Activated naive CD4-positive, alpha-beta T cell treated with anti-CD3 and anti-CD28 coated beads, Interleukin-2, amount 10 ng/mL, durations not matched to agents 7 days and 5 days (primary cell): Measurements from ENCODE around the gene PPAN.

ENCODE experiments used
- CTCF ChIA-PET: fragments of 350-600 bp; sonication (Branson Sonifier 250); formaldehyde crosslinking; loops from one replicate; lab custom pipeline; 2021; ENCODE audit warnings: antibody characterized with exemption; lab: Charles Lee
- DNase-seq: peaks from one replicate; pipeline ENCODE4 v3.0.0-alpha.2; 2020
- H3K27ac Mint-ChIP-seq: one replicate; pipeline ENCODE4 v1.8.0; 2021; ENCODE audit warnings: mild to moderate bottlenecking, moderate library complexity, mixed read lengths
- H3K27me3 Mint-ChIP-seq: one replicate; pipeline ENCODE4 v1.8.0; 2021; ENCODE audit warnings: mild to moderate bottlenecking, mixed read lengths
- H3K36me3 Mint-ChIP-seq: one replicate; pipeline ENCODE4 v1.8.0; 2021; ENCODE audit warnings: mixed read lengths
- H3K4me1 Mint-ChIP-seq: one replicate; pipeline ENCODE4 v1.8.0; 2021; ENCODE audit warnings: mixed read lengths
- H3K4me3 Mint-ChIP-seq: one replicate; pipeline ENCODE4 v1.8.0; 2021; ENCODE audit warnings: mild to moderate bottlenecking, moderate library complexity, mixed read lengths
- H3K9me3 Mint-ChIP-seq: one replicate; pipeline ENCODE4 v1.8.0; 2021; ENCODE audit warnings: mixed read lengths

The PPAN gene

GRCh38 chr19:10113964-10114650 lies 7.9 kb downstream of the PPAN start:
- H3K27me3 Mint-ChIP-seq: no peaks in the 10 kb centered on the region
- no peaks in the 10 kb centered on the region for H3K9me3 Mint-ChIP-seq
- no peak overlapping the region for H3K4me3 Mint-ChIP-seq
- no peak for DNase-seq
- H3K4me1 Mint-ChIP-seq: peaks cover 53% of the 10 kb centered on the region
- H3K36me3 Mint-ChIP-seq: peaks cover 55% of the 10 kb centered on the region
- CTCF ChIA-PET: interaction anchor here (0.8 to 5.1 kb wide), 5 partner anchors 11 to 136 kb away, joined by 3 to 51 read pairs (median 5); partner anchors contain the start of gene ANGPTL6
- no peak overlapping the region for H3K27ac Mint-ChIP-seq

DNA sequence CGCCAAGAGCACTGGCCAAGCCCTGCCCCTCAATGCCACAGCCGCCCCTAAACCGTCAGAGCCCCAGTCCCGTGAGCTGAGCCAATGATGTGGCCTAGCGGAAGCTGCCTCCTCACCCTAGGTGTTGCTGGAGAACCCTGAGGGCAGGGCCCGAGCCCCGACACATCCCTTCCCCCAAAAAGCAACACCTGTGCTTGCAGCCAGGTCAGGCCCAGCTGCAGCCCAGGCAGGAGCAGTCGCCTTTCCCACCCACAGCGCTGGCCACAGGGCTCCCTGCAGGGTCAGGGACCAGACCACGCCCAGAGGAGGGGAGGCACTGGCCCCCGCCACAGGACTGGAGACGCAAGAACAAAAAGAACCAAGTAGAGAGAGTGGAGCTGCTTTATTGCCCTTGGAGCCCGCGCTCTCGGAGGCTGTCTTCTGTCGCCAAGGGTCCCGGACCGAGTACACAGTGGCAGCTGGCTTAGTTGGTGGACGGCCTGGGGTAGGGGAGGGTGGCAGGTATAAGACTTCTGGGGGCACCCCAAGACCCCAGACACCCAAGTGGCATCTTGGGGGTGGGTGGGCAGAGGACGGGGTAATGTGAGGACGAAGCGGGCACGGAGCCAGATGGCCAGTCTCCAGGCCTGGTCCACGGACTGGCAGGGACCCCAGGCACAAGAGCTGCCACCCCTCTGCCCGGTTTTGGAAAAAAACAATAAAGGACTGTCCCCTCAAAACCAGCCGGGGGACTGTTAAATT lies 8.7 kb downstream of the PPAN start:
- H3K36me3 Mint-ChIP-seq: peaks cover 48% of the 10 kb centered on the region
- H3K4me3 Mint-ChIP-seq: no peak overlapping the region
- no peak overlapping the region for H3K27ac Mint-ChIP-seq
- peaks cover 50% of the 10 kb centered on the region for H3K4me1 Mint-ChIP-seq
- CTCF ChIA-PET: interaction anchor here (1.2 to 5.1 kb wide), 3 partner anchors 12 to 19 kb away, joined by 5 to 51 read pairs (median 5); partner anchors contain the start of gene ANGPTL6
- no peak for DNase-seq
- no peaks in the 10 kb centered on the region for H3K9me3 Mint-ChIP-seq
- H3K27me3 Mint-ChIP-seq: no peaks in the 10 kb centered on the region

DNA sequence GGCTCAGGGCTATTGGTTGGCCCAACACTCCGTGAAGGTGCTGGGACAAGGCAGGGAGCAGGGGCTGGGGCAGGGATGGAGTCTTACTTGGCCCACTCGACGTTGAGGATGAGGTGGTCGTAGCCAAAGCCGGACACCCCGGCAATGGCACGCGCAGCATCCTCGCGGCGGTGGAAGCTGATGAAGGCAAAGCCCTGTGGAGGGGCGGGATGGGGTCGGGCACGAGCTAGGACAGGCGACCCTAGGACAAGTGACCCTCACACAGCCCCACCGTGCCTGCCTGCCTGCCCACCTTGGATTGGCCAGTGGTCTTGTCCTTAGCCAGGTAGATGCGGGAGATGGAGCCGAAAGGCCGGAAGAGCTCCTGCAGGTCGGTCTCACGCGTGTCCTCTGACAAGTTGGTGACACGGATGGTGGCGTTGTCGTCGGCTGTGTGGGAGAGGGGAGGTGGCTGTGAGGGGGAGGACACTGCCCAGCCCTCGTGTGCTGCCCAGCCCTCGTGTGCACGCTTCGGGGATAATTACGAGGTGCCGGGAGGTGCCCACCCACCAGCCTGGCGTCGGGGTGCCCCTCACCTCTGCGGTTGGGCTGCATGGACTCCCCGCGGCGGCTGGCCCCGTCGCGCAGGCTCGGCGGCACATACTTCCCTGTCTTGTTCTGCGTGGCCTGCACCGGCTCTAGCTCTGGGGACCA lies 9.4 kb downstream of the PPAN start:
- Mint-ChIP-seq H3K9me3 (no peaks in the 10 kb centered on the region), H3K4me3 (peak overlapping the region; percentile 7), H3K4me1 (peaks cover 48% of the 10 kb centered on the region), H3K36me3 (peaks cover 43% of the 10 kb centered on the region), H3K27me3 (no peaks in the 10 kb centered on the region), H3K27ac (peak overlapping the region; percentile 55)
- no peak for DNase-seq
- CTCF ChIA-PET: interaction anchor here (5.1 kb wide), 1 partner anchor 16 kb away, joined by 51 read pairs; no protein-coding TSS in a partner anchor

DNA sequence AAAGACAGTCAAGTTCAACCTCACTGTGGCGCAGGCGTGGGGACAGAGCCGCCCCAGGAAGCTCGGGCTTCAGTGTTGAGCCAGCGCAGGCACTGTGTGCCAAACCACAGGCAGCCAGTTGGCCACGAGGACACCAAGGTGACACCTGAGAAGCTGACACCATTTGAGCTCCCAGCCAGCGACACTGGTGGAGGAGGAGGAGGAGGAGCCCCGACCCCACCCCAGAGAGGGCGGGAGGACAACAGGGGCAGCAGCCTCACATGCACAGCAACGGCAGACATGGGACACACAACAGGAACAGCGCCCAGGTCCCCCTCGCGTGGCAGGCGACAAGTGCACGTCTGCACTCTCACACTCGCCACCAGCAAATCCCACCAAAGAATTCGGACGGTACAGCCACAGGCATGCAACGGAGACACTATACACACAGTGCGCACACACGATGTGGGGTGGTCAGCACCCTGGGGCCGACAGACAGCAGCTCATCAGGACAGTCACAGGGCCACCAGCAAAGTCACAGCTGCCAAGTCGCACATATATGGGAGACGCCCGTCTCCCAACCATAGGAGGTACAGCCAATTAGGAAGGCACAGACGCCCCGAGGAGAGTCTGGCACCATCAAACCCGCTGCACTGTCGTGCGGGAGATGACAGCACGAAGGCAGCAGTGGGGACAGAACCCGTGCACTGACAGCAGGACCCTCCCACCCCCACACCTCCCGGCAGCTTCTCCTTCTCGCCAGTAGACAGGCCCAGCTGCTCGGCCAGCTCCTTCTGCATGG lies 10.1 kb downstream of the PPAN start:
- H3K4me1 Mint-ChIP-seq: peaks cover 45% of the 10 kb centered on the region

GRCh38 chr19:10116866-10117616 lies 10.9 kb downstream of the PPAN start:
- Mint-ChIP-seq H3K4me3 (peak overlapping the region; percentile 18), H3K4me1 (peaks cover 37% of the 10 kb centered on the region), H3K9me3 (no peaks in the 10 kb centered on the region), H3K36me3 (peaks cover 35% of the 10 kb centered on the region), H3K27ac (no peak overlapping the region), H3K27me3 (no peaks in the 10 kb centered on the region)
- no peak for DNase-seq
- CTCF ChIA-PET: interaction anchor here (0.6 to 1.6 kb wide), 3 partner anchors 11 to 257 kb away, joined by 3 to 8 read pairs (median 3); partner anchors contain the start of gene PPAN

More for the DNA sequence above, 10.1 kb downstream of the PPAN start:
- DNase-seq: no peak
- Mint-ChIP-seq H3K4me3 (no peak overlapping the region), H3K27ac (peak overlapping the region; percentile 55), H3K27me3 (no peaks in the 10 kb centered on the region), H3K9me3 (no peaks in the 10 kb centered on the region), H3K36me3 (peaks cover 40% of the 10 kb centered on the region)
- CTCF ChIA-PET: interaction anchor here (0.9 to 5.1 kb wide), 2 partner anchors 10 to 17 kb away, joined by 3 to 51 read pairs; partner anchors contain the start of gene PPAN

- Mint-ChIP-seq H3K36me3 (peaks cover 30% of the 10 kb centered on the region), H3K27ac (peak overlapping the region; percentile 89), H3K9me3 (no peaks in the 10 kb centered on the region), H3K4me1 (peaks cover 24% of the 10 kb centered on the region), H3K27me3 (no peaks in the 10 kb centered on the region), H3K4me3 (peak overlapping the region; percentile 94)
- no peak for DNase-seq
- CTCF ChIA-PET: interaction anchor here (1.3 kb wide), 1 partner anchor 131 kb away, joined by 3 read pairs; no protein-coding TSS in a partner anchor
Observed at GRCh38 chr19:10118960-10119359, 12.8 kb downstream of the PPAN start.

- peaks cover 23% of the 10 kb centered on the region for H3K36me3 Mint-ChIP-seq
- H3K9me3 Mint-ChIP-seq: no peaks in the 10 kb centered on the region
- DNase-seq: no peak
- no peak overlapping the region for H3K27ac Mint-ChIP-seq
- H3K27me3 Mint-ChIP-seq: no peaks in the 10 kb centered on the region
- CTCF ChIA-PET: interaction anchor here (1.0 to 1.1 kb wide), 2 partner anchors 14 to 24 kb away, joined by 3 to 4 read pairs; partner anchors contain the start of gene PPAN
- H3K4me1 Mint-ChIP-seq: peaks cover 26% of the 10 kb centered on the region
- no peak overlapping the region for H3K4me3 Mint-ChIP-seq
Observed at GRCh38 chr19:10120538-10121189, 14.5 kb downstream of the PPAN start.

GRCh38 chr19:10122045-10122444 lies 15.9 kb downstream of the PPAN start:
- H3K36me3 Mint-ChIP-seq: peaks cover 14% of the 10 kb centered on the region
- CTCF ChIA-PET: no interaction called here

DNA sequence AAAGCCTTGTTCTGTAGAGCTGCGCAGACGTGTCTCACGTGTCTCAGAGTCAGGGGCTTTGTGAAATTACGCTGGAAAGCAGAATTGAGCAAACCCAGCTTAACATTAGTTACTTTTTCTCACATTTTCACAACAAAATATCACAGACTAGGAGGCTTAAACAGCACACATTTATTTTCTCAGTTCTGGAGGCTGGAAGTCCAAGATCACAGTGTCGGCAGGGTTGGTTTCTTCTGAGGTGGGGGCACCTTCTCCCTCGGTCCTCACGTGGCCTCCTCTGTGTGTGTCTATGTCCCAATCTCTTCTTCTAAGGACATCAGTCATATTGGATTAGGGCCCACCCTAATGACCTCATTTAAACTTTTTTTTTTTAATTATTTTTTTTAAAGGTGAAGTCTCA lies 18.3 kb downstream of the PPAN start:
- CTCF ChIA-PET: no interaction called here
- no peak for DNase-seq
- Mint-ChIP-seq H3K9me3 (no peaks in the 10 kb centered on the region), H3K4me3 (no peak overlapping the region), H3K36me3 (peaks cover 10% of the 10 kb centered on the region), H3K27ac (peak overlapping the region; percentile 12), H3K4me1 (peaks cover 10% of the 10 kb centered on the region), H3K27me3 (no peaks in the 10 kb centered on the region)

More at GRCh38 chr19:10122045-10122444, 15.9 kb downstream of the PPAN start:
- H3K4me1 Mint-ChIP-seq: peaks cover 21% of the 10 kb centered on the region
- H3K9me3 Mint-ChIP-seq: no peaks in the 10 kb centered on the region
- H3K27ac Mint-ChIP-seq: no peak overlapping the region
- H3K4me3 Mint-ChIP-seq: no peak overlapping the region
- no peaks in the 10 kb centered on the region for H3K27me3 Mint-ChIP-seq
- no peak for DNase-seq

DNA sequence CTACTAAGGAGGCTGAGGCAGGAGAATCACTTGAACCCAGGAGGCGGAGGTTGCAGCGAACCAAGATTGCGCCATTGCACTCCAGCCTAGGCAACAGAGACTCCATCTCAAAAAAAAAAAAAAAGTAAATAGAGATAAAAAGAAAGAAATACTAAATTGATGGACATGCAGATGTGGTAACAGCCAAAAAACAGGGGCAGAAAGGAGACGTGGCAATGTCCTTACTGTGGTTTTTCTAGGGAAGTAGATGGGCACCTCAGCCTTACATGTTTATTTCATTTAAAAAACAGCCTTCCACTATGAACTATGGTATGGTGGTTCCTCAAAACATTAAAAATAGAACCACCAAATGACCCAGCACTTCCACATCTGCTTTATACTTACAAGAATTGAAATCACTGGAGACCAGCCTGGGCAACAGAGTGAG lies 20.1 kb downstream of the PPAN start:
- CTCF ChIA-PET: no interaction called here
- Mint-ChIP-seq H3K4me3 (no peak overlapping the region), H3K4me1 (peaks cover 2% of the 10 kb centered on the region), H3K27ac (no peak overlapping the region), H3K9me3 (no peaks in the 10 kb centered on the region), H3K27me3 (no peaks in the 10 kb centered on the region), H3K36me3 (peaks cover 14% of the 10 kb centered on the region)
- no peak for DNase-seq

DNA sequence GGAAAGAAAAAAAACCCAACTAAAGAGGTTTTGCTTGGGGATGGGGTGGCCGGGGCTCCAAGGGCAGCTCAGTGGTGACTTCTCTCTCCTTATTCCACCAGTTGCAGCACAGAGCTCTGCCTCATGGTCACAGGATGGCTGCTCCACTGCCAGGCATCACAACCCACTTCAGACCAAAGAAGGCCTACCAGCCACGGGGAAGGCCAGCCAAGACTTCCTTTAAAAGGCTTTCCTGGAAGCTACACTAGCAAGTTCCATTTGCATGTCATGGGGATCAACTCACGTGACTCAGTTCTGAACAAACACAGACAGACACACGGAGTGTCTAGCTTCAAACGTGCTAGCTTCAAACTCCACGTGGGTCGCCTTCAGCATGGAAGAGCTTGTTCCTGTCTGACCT lies 26.7 kb downstream of the PPAN start:
- Mint-ChIP-seq H3K27me3 (no peaks in the 10 kb centered on the region), H3K4me3 (no peak overlapping the region), H3K36me3 (peaks cover 33% of the 10 kb centered on the region), H3K4me1 (peaks cover 4% of the 10 kb centered on the region), H3K27ac (no peak overlapping the region), H3K9me3 (no peaks in the 10 kb centered on the region)
- no peak for DNase-seq
- CTCF ChIA-PET: no interaction called here

DNA sequence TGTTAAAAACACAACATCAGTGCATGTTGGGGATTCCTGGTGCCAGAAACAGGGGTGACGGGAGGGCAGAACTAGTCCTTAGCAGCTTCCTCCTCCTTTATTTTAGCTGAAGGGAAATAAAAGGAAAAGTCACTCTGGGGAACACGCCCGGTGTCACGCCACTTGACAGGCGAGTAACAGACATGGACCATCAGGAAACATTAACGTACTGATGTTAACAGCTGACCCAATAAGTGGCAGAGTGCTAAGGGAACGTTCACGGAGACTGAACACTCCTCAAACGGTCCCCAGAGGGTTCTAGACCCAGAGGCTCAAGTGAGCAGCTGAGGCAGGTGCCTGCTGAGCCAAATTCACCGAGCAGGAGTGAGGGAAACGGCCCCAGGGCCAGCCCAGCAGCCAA lies 27.4 kb downstream of the PPAN start:
- DNase-seq: no peak
- Mint-ChIP-seq H3K36me3 (peaks cover 34% of the 10 kb centered on the region), H3K4me1 (peaks cover 4% of the 10 kb centered on the region), H3K4me3 (no peak overlapping the region), H3K27ac (no peak overlapping the region), H3K27me3 (no peaks in the 10 kb centered on the region), H3K9me3 (no peaks in the 10 kb centered on the region)
- CTCF ChIA-PET: no interaction called here
